T-helper 2 cell treated with Interferon-gamma antibody and Interleukin-4, amounts not matched to agents 5 μg/mL and 100 μg/mL, for 36 hours (primary cell): Measurements from ENCODE around the gene MAP3K14.
A peak's percentile ranks its signal among the peaks of the same experiment; 100 is the strongest.

ENCODE experiments used
- DNase-seq: peaks from one replicate; pipeline ENCODE4 v3.0.0; 2021; ENCODE audit warnings: low spot score
- H3K27ac Mint-ChIP-seq: one replicate; pipeline ENCODE4 v1.8.0; 2021; ENCODE audit warnings: mild to moderate bottlenecking, mixed read lengths
- H3K27me3 Mint-ChIP-seq: one replicate; pipeline ENCODE4 v1.8.0; 2021; ENCODE audit warnings: low read depth, mixed read lengths
- H3K36me3 Mint-ChIP-seq: one replicate; pipeline ENCODE4 v1.8.0; 2021; ENCODE audit warnings: low read depth, mixed read lengths
- H3K4me1 Mint-ChIP-seq: one replicate; pipeline ENCODE4 v1.8.0; 2021; ENCODE audit warnings: low read depth, mixed read lengths
- H3K4me3 Mint-ChIP-seq: one replicate; pipeline ENCODE4 v1.8.0; 2022; ENCODE audit warnings: mild to moderate bottlenecking, moderate library complexity, mixed read lengths
- H3K9me3 Mint-ChIP-seq: one replicate; pipeline ENCODE4 v1.8.0; 2021; ENCODE audit warnings: mixed read lengths

MAP3K14 gene

DNA sequence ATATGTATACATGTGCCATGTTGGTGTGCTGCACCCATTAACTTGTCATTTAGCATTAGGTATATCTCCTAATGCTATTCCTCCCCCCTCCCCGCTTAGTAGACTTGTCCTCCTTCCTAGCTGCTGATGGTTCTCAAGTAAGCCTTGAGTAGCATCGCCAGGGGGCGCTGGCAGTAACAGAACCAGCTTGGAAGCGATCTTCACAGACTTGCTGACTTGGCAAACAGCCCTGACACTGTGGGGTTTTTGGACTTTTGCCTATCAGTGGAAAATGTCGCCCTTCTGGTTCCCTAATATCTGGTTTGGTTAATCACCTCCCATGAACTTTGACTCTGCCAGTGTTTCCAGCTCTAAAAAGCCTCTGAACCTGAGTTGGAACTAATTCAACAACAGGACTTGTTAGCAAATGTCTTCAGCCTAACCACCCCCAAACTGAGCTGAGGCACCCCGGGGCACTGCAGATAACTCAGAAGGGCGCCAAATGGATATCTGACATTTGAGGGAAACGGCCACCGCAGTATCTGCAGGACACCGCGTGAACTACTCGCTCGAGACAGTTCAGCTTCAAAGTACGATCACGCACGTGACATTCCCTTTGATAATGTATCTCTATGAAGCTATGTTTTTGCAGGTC, 39.5 kb downstream of the MAP3K14 start:
- Mint-ChIP-seq H3K36me3 (peaks cover 33% of the 10 kb centered on the region), H3K4me1 (peaks cover 14% of the 10 kb centered on the region), H3K27ac (peak overlapping the region; percentile 49), H3K27me3 (no peaks in the 10 kb centered on the region), H3K4me3 (no peak overlapping the region), H3K9me3 (no peaks in the 10 kb centered on the region)
- peak; percentile 83 for DNase-seq

DNA sequence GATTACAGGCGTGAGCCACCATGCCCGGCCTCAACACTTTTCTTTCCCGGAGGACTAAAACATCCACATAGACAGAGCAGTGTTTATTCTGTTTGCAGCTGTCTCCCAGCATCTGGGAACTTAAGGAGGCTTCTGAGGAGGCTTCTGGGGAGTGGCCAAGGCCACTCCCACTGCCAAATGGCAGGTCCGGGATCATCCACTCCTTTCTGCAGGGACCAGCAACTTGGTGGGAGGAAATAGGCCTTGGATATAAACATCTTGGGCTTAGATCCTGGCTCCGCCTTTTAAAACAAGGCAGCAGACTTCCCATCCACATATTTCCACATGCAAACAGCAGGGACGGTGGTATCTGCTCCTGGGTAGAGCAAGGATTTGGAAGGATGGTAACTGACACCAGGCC, 40.8 kb downstream of the MAP3K14 start:
- H3K27me3 Mint-ChIP-seq: no peaks in the 10 kb centered on the region
- peaks cover 35% of the 10 kb centered on the region for H3K36me3 Mint-ChIP-seq
- H3K27ac Mint-ChIP-seq: no peak overlapping the region
- no peak for DNase-seq
- no peaks in the 10 kb centered on the region for H3K9me3 Mint-ChIP-seq
- H3K4me3 Mint-ChIP-seq: no peak overlapping the region
- peaks cover 14% of the 10 kb centered on the region for H3K4me1 Mint-ChIP-seq

DNA sequence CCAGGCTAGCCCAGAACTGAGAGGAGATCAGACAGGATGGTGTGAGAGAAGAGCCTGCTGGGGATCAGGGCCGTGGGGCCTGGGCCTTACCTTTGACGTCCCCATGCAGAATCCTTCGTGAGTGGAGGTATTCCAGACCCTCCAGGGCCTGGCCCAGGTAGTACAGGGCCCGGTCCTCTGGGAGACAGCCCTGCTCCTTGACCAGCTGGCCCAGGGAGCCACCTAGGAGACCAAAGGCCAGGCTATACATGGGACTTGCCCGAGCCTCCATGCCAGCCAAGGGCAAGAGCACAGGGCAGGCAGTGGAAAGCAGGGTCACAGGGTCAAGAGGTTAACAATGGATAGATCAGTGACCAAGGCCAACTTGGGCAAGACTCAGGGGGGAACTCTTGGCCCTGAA, 42.8 kb downstream of the MAP3K14 start:
- H3K27me3 Mint-ChIP-seq: no peaks in the 10 kb centered on the region
- no peak overlapping the region for H3K27ac Mint-ChIP-seq
- peaks cover 46% of the 10 kb centered on the region for H3K36me3 Mint-ChIP-seq
- H3K4me1 Mint-ChIP-seq: peaks cover 11% of the 10 kb centered on the region
- no peaks in the 10 kb centered on the region for H3K9me3 Mint-ChIP-seq
- DNase-seq: no peak
- H3K4me3 Mint-ChIP-seq: no peak overlapping the region

DNA sequence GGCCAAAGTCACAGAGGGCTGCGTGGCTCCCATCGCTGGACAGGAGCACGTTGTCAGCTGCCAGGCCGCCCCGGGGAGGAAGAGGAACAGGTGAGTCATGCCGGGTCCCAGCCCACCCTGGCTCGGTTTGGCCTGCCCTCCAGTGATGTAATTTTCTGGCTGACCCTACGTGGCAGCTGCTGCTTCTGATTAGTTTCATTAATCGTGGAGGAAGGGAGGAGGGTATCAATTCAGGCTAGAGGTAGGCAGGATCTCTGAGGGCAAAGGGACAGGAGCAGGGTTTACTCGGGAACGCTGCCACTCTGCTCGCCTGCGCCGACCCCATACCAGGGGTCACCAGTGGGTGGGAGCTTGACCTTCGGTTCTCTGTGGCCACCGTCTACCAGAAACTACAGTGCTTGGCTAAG, 43.3 kb downstream of the MAP3K14 start:
- H3K36me3 Mint-ChIP-seq: peaks cover 47% of the 10 kb centered on the region
- no peak for DNase-seq
- H3K4me1 Mint-ChIP-seq: peaks cover 9% of the 10 kb centered on the region
- H3K27ac Mint-ChIP-seq: no peak overlapping the region
- H3K27me3 Mint-ChIP-seq: no peaks in the 10 kb centered on the region
- no peak overlapping the region for H3K4me3 Mint-ChIP-seq
- H3K9me3 Mint-ChIP-seq: no peaks in the 10 kb centered on the region

DNA sequence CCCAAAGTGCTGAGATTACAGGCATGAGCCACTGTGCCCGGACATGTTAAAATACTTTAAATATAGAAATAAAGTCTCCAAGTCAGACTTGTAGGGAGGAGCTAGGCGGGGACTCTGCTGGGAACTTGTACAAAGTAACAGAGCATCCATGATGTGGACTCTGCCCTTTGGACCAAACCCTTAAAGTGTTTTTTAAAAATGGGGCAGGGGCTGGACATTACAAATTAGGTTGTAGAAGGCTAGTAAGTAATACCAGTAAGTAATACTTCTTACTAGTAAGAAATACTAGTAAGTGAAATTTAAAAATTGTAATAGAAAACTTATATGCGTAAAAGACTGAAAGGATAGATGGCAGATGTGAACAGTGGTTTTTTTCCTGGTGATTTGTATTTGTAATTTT, 45.2 kb downstream of the MAP3K14 start:
- Mint-ChIP-seq H3K36me3 (peaks cover 54% of the 10 kb centered on the region), H3K27ac (no peak overlapping the region)
- DNase-seq: no peak

DNA sequence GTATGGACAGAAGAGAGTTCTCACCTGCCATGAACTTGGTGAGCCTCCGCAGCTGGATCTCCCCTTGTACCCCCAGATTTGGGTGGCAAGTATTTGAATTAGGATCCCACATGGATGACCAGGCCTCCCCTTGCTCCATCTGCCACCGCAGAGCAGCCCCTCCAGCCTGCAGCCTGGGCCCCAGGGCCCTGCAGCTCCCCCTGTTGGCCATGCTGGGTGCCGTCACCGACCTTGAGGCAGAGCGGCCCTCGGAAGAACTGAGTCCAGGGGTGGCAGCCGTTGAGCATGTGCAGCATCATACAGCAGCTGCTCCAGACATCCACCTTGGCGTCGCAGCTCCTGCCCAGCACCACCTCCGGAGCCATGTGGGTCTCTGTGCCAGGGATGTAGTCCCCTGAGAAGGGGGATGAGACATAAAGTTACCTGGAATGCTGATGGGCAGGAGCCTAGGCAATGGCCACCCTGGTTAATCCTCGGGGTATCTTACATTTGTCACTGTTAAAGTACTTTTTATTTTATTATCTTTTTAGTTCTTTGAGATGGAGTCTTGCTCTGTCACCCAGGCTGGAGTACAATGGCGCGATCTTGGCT, 45.9 kb downstream of the MAP3K14 start:
- no peaks in the 10 kb centered on the region for H3K9me3 Mint-ChIP-seq
- peaks cover 57% of the 10 kb centered on the region for H3K36me3 Mint-ChIP-seq
- H3K27me3 Mint-ChIP-seq: no peaks in the 10 kb centered on the region
- no peak for DNase-seq
- no peak overlapping the region for H3K4me3 Mint-ChIP-seq
- H3K4me1 Mint-ChIP-seq: no peaks in the 10 kb centered on the region
- no peak overlapping the region for H3K27ac Mint-ChIP-seq

More for the DNA sequence above, 45.2 kb downstream of the MAP3K14 start:
- Mint-ChIP-seq H3K4me3 (no peak overlapping the region), H3K27me3 (no peaks in the 10 kb centered on the region), H3K4me1 (no peaks in the 10 kb centered on the region), H3K9me3 (no peaks in the 10 kb centered on the region)

DNA sequence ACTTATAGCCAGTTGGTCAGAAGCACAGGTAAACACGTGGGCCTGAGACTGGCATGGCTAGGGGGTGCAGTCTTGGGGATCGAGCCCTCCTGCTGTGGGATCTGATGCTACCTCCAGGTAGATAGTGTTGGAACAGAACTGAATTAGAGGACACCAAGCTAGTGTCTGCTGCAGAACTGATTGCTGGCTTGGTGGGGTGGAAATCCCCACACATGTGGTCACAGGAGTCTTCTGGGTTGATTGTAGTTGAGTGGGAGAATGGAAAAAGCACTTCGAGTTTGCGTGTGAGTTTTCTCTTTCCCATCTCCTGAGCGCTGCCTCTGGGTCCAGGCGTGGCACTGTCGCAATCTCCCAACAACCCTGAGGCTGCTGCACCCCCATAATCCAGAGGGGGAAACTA, 46.9 kb downstream of the MAP3K14 start:
- no peak overlapping the region for H3K4me3 Mint-ChIP-seq
- H3K4me1 Mint-ChIP-seq: no peaks in the 10 kb centered on the region
- H3K9me3 Mint-ChIP-seq: no peaks in the 10 kb centered on the region
- no peaks in the 10 kb centered on the region for H3K27me3 Mint-ChIP-seq
- DNase-seq: peak; percentile 31
- H3K27ac Mint-ChIP-seq: peak overlapping the region; percentile 15
- H3K36me3 Mint-ChIP-seq: peaks cover 59% of the 10 kb centered on the region

DNA sequence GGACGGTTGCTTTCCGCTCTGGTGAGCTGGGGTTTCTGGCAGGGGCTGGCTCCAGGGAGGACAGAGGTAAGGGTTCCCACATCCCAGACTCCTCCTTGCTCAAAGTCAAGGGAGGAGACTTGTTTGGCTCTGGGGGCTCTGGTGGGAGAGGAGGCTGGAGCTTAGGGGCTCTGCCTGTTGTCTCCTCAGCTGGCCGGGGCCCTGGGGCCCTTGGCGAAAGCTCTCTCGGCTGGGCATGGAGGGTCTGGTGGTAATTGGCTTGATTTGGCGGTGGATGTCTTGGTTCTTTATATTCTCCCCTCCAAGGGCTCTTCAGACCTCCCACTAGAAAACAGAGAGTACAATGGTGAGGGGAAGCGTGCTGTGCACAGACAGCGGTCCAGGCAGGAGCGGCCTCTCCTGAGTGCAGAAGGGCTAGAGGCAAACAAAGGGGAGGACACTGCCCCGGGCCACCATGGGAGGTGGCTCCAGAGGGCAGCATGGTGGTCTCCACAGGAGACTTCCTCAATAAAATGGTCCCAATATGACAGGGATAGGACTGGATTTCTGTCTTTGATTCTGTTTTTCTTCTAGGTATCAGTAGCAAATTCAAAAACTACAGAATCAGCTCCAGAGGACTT, 49.3 kb downstream of the MAP3K14 start:
- Mint-ChIP-seq H3K4me1 (peaks cover 6% of the 10 kb centered on the region), H3K27ac (peak overlapping the region; percentile 64)

DNA sequence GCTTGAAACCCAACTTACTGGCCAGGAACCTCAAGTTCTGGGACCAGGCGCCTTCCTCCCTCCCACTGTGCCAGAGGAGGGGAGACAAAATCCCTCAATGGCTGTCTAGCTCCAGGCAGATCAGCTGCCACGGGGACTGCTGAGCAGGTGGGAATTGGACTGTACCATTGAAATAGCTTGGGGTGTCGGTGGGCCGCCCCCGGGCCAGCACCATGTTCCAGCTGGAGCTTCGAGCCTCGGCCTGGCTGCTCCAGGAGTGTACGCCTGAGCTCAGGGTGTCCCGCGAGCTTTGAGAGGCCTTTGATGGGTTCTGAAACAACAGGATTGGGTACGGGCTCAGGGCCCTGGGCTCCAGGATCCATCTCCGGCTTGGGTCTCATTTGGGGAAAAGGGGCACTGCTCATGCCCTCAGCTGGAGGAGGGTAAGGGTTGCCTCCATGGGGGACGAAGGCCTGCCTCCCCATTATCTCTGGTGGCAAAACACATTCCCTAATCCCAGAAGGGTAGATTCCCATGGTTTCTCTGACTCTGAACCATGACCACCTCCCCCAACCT, 50.4 kb downstream of the MAP3K14 start:
- no peak for DNase-seq
- peaks cover 8% of the 10 kb centered on the region for H3K4me1 Mint-ChIP-seq
- H3K9me3 Mint-ChIP-seq: no peaks in the 10 kb centered on the region
- H3K4me3 Mint-ChIP-seq: no peak overlapping the region
- peaks cover 61% of the 10 kb centered on the region for H3K36me3 Mint-ChIP-seq
- H3K27ac Mint-ChIP-seq: peak overlapping the region; percentile 26
- H3K27me3 Mint-ChIP-seq: no peaks in the 10 kb centered on the region

More for the DNA sequence above, 49.3 kb downstream of the MAP3K14 start:
- no peaks in the 10 kb centered on the region for H3K9me3 Mint-ChIP-seq
- peaks cover 59% of the 10 kb centered on the region for H3K36me3 Mint-ChIP-seq
- no peak overlapping the region for H3K4me3 Mint-ChIP-seq
- no peaks in the 10 kb centered on the region for H3K27me3 Mint-ChIP-seq
- no peak for DNase-seq

DNA sequence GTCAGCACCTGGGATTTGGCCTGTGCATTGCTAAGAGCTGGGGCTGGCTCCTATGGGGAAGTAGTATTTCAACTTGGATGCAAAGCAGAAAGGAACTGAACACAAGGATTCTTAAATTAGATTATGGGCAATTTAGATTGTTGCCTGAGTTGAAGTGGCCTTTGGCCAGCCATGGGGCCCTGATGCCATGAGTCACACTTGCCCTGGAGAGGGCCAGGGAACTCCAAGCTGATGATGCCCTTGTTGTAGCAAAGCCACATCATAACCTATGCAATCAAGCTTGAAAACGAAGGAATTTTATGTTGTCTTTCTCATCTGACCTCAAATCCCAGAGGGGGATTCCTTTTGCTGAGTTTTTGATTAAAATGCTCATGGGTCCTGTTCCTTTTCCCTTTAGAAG, 51.0 kb downstream of the MAP3K14 start:
- H3K4me1 Mint-ChIP-seq: peaks cover 11% of the 10 kb centered on the region
- no peak overlapping the region for H3K4me3 Mint-ChIP-seq
- no peak overlapping the region for H3K27ac Mint-ChIP-seq
- H3K9me3 Mint-ChIP-seq: no peaks in the 10 kb centered on the region
- peaks cover 58% of the 10 kb centered on the region for H3K36me3 Mint-ChIP-seq
- DNase-seq: no peak
- no peaks in the 10 kb centered on the region for H3K27me3 Mint-ChIP-seq

DNA sequence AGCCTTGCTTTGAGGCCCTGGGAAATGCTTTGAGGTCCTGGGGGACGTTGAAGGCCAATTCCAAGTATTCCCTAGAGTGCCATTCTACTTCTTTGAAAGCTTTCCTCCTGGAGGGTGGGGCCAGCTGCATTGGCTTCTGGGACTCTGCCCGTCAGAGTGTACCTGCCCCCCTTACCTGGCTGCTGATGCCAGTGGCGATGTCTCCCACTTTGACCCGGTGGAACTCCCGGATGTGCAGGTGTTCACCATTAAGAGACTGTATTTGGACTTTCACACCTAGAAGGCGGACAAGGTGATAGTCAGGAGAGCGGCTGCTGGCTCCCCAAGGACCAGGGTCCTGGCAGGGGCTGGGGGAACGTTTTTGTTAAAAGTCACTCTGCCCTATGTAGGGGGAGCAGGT, 51.8 kb downstream of the MAP3K14 start:
- Mint-ChIP-seq H3K27me3 (no peaks in the 10 kb centered on the region), H3K9me3 (no peaks in the 10 kb centered on the region), H3K36me3 (peaks cover 50% of the 10 kb centered on the region), H3K4me3 (no peak overlapping the region), H3K4me1 (peaks cover 11% of the 10 kb centered on the region), H3K27ac (no peak overlapping the region)
- no peak for DNase-seq

DNA sequence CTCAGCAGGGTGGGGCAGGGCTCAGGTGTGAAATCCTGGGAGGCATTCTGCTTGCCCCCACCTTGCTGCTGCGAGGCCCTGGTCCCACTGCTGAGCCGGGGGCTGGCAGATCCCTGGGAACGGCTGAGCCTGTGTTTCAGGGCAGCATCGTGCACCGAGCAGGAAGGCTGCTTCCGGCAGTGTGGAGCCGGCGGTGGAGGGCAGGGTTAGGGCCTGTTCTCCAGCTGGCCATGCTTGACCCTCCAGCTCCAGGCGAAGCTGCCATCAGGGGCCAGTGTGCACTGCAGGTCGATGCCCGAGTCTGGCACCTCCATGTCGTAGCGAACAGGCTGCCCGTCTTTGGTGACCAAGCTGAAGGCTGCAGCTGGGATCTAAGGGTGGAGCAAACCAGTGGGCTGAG, 52.4 kb downstream of the MAP3K14 start:
- Mint-ChIP-seq H3K4me1 (peaks cover 11% of the 10 kb centered on the region), H3K9me3 (no peaks in the 10 kb centered on the region), H3K36me3 (peaks cover 45% of the 10 kb centered on the region), H3K27me3 (no peaks in the 10 kb centered on the region), H3K27ac (no peak overlapping the region), H3K4me3 (no peak overlapping the region)
- no peak for DNase-seq

DNA sequence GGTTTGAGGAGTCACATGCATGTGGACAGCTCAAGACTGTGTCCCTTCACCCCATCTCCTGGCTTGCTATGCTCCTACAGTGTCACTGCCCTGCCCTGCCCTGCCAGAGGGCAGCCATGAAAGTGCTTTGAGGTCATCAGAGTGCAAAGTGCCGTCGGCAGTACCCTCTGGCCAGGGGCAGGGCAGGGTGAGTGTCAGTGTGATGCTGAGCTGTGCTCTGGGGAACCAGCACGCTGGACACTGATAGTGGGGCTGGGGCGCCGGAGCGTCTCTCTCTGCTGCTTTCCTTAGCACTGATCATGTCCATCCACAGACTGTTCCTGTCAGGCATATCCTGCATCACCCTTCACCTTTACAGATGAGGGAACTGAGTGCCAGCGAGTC, 53.4 kb downstream of the MAP3K14 start:
- H3K27ac Mint-ChIP-seq: no peak overlapping the region
- no peaks in the 10 kb centered on the region for H3K27me3 Mint-ChIP-seq
- peaks cover 36% of the 10 kb centered on the region for H3K36me3 Mint-ChIP-seq
- peaks cover 12% of the 10 kb centered on the region for H3K4me1 Mint-ChIP-seq
- no peak overlapping the region for H3K4me3 Mint-ChIP-seq
- no peak for DNase-seq
- no peaks in the 10 kb centered on the region for H3K9me3 Mint-ChIP-seq
